SK-N-SH (cell line): ENCODE results near the gene METTL23. TPM values are rescaled to one million over a fixed set of nuclear protein-coding genes. Genes with fewer than 3 reads are reported as not detected.
A peak's percentile ranks its signal among the peaks of the same experiment; 100 is the strongest.
"Not testable (repeated sequence)": the region's sequence is repeated elsewhere in the genome, so short reads cannot be mapped to it uniquely, and the experiment has no call there.

ENCODE experiments used
- CTCF ChIA-PET: fragments of 300-600, 350-600 bp; formaldehyde crosslinking; extraction: SDS; loops from one replicate; lab custom pipeline; 2021; lab: Yijun Ruan, JAX
- POLR2A ChIA-PET: fragments of 350-600 bp; sonication (Branson Sonifier 250); formaldehyde crosslinking; extraction: SDS; loops from one replicate; lab custom pipeline; 2020; ENCODE audit warnings: antibody characterized with exemption, inconsistent platforms; lab: Yijun Ruan, JAX
- DNase-seq: peaks from one replicate; pipeline ENCODE4 v3.0.0; 2012
- H2AFZ ChIP-seq: fragments of 200-600 bp; sonication (generic); 2 replicates; pipeline ENCODE4 v1.8.1; 2016; ENCODE audit warnings: antibody characterized with exemption, mild to moderate bottlenecking, low read depth
- H3F3A ChIP-seq: fragments of 200-600 bp; sonication (generic); replicated peaks from 2 replicates; pipeline ENCODE3; 2016; ENCODE audit warnings: antibody characterized with exemption, mild to moderate bottlenecking; ENCODE audit not compliant: insufficient read depth
- H3K27ac ChIP-seq, 2 experiments: fragments of 200-500 bp in 1 of 2; fragments of 200-600 bp in 1 of 2; sonication (Bioruptor generic) in 1 of 2; sonication (generic), shearing (Covaris generic) in 1 of 2; 2 replicates each; pipeline versions ENCODE4 v1.5.1 to v1.6.1; 2014 to 2016; ENCODE audit warnings: low read depth in 2 of 2, inconsistent platforms in 1 of 2, low read length in 1 of 2, mild to moderate bottlenecking in 1 of 2, mixed read lengths in 1 of 2
- H3K27me3 ChIP-seq: fragments of 200-600 bp; sonication (generic), shearing (Covaris generic); 2 replicates; pipeline ENCODE4 v1.6.1; 2016; ENCODE audit warnings: mixed run types; ENCODE audit not compliant: insufficient read depth
- H3K36me3 ChIP-seq, 2 experiments: fragments of 200-500 bp in 1 of 2; fragments of 200-600 bp in 1 of 2; sonication (Bioruptor generic) in 1 of 2; sonication (generic) in 1 of 2; replicated peaks in 1 of 2; 2 replicates each; pipeline versions ENCODE3 to v1.5.1; 2014 to 2016; ENCODE audit warnings: low read length in 1 of 2, mild to moderate bottlenecking in 1 of 2; ENCODE audit not compliant: insufficient read depth in 2 of 2, control insufficient read depth in 1 of 2
- H3K4me1 ChIP-seq, 2 experiments: fragments of 200-500 bp in 1 of 2; fragments of 200-600 bp in 1 of 2; sonication (Bioruptor generic) in 1 of 2; sonication (generic), shearing (Covaris generic) in 1 of 2; 2 replicates each; pipeline versions ENCODE4 v1.5.1 to v1.6.1; 2014 to 2016; ENCODE audit warnings: low read depth in 1 of 2, low read length in 1 of 2, mixed run types in 1 of 2; ENCODE audit not compliant: insufficient read depth in 2 of 2, control insufficient read depth in 1 of 2
- H3K4me2 ChIP-seq: fragments of 200-600 bp; sonication (generic), shearing (Covaris generic); 2 replicates; pipeline ENCODE4 v1.6.1; 2017; ENCODE audit warnings: mixed run types
- H3K4me3 ChIP-seq, 2 experiments: fragments of 200-500 bp in 1 of 2; fragments of 200-600 bp in 1 of 2; sonication (Bioruptor generic) in 1 of 2; sonication (generic), shearing (Covaris generic) in 1 of 2; 2 replicates each; pipeline versions ENCODE4 v1.5.1 to v1.8.1; 2014 to 2016; ENCODE audit warnings: low read depth in 2 of 2, inconsistent platforms in 1 of 2, low read length in 1 of 2, mild to moderate bottlenecking in 1 of 2, mixed read lengths in 1 of 2, moderate library complexity in 1 of 2
- H3K79me2 ChIP-seq: fragments of 200-600 bp; sonication (generic); 2 replicates; pipeline ENCODE4 v1.8.1; 2017; ENCODE audit warnings: mild to moderate bottlenecking; ENCODE audit not compliant: insufficient read depth
- H3K9ac ChIP-seq: fragments of 200-600 bp; sonication (generic); 2 replicates; pipeline ENCODE4 v1.6.1; 2017; ENCODE audit warnings: mixed run types
- H3K9me2 ChIP-seq: fragments of 200-600 bp; sonication (generic); 2 replicates; pipeline ENCODE4 v1.6.1; 2017; ENCODE audit warnings: mixed run types
- H3K9me3 ChIP-seq: fragments of 200-600 bp; sonication (generic); 2 replicates; pipeline ENCODE4 v1.6.1; 2017; ENCODE audit warnings: mixed run types, mild to moderate bottlenecking, moderate library complexity
- H4K20me1 ChIP-seq: fragments of 200-600 bp; sonication (generic); 2 replicates; pipeline ENCODE4 v1.6.1; 2017; ENCODE audit warnings: mild to moderate bottlenecking, mixed run types; ENCODE audit not compliant: insufficient read depth
- CHD2 ChIP-seq: fragments of 150-350 bp; IDR thresholded peaks from 2 replicates; pipeline ENCODE4 v1.6.1; 2018; ENCODE audit warnings: low read length; ENCODE audit not compliant: partially characterized antibody
- EP300 ChIP-seq, 2 experiments: IDR thresholded peaks; 2 replicates each; pipeline versions ENCODE4 v1.4.0 to v1.6.1; 2012; ENCODE audit warnings: borderline replicate concordance in 1 of 2, low read depth in 1 of 2, low read length in 1 of 2
- EZH2phosphoT487 ChIP-seq: fragments of 200-600 bp; sonication (generic); IDR thresholded peaks from 2 replicates; pipeline ENCODE4 v1.6.1; 2017; ENCODE audit warnings: low read depth, mixed run types, mild to moderate bottlenecking, antibody characterized with exemption, moderate library complexity, borderline replicate concordance
- GABPA ChIP-seq: IDR thresholded peaks from 2 replicates; pipeline ENCODE4 v1.4.0; 2012; ENCODE audit warnings: low read depth, mild to moderate bottlenecking
- GATA2 ChIP-seq: sonication (generic); formaldehyde crosslinking; IDR thresholded peaks from 2 replicates; pipeline ENCODE4 v1.5.0; 2020; ENCODE audit warnings: mild to moderate bottlenecking, missing genetic modification reagents
- MEF2A ChIP-seq: IDR thresholded peaks from 2 replicates; pipeline ENCODE4 v1.4.0; 2012; ENCODE audit warnings: low read depth, borderline replicate concordance
- MXI1 ChIP-seq: IDR thresholded peaks from 2 replicates; pipeline ENCODE4 v1.6.1; 2012; ENCODE audit warnings: mild to moderate bottlenecking, low read depth, low read length, improper control_type of control experiment
- RCOR1 ChIP-seq: fragments of 150-350 bp; IDR thresholded peaks from 2 replicates; pipeline ENCODE4 v1.6.1; 2017; ENCODE audit warnings: antibody characterized with exemption, low read length
- RFX5 ChIP-seq: IDR thresholded peaks from 2 replicates; pipeline ENCODE4 v1.6.1; 2012; ENCODE audit warnings: mild to moderate bottlenecking, improper control_type of control experiment, low read length
- RXRA ChIP-seq: IDR thresholded peaks from 2 replicates; pipeline ENCODE4 v1.4.0; 2012; ENCODE audit warnings: low read depth, mild to moderate bottlenecking, borderline replicate concordance
- SIN3A ChIP-seq: IDR thresholded peaks from 2 replicates; pipeline ENCODE4 v1.6.1; 2012; ENCODE audit warnings: low read depth, mild to moderate bottlenecking, low read length, moderate library complexity, borderline replicate concordance
- TAF1 ChIP-seq: IDR thresholded peaks from 2 replicates; pipeline ENCODE4 v1.6.1; 2012; ENCODE audit warnings: low read depth, mild to moderate bottlenecking, low read length, moderate library complexity, borderline replicate concordance
- YY1 ChIP-seq: IDR thresholded peaks from 2 replicates; pipeline ENCODE4 v1.4.0; 2012; ENCODE audit warnings: low read depth, mild to moderate bottlenecking
- WGBS: methylation state at CpG from one replicate; pipeline ENCODE4 v1.1.6; 2017; ENCODE audit warnings: low lambda C conversion rate; 5-methylcytosine and 5-hydroxymethylcytosine counted together
- polyA plus RNA-seq, 3 experiments: library from polyadenylated mRNA; depleted of rRNA; stranded (reverse); fragments of >200 nt; gene quantifications; 2 replicates each; pipeline ENCODE4 v1.2.3, GENCODE V29; 2012
- TF ChIP-seq, protein P1 (sequence below): IDR thresholded peaks from 2 replicates; pipeline ENCODE4 v1.4.0; 2012; ENCODE audit warnings: low read depth, borderline replicate concordance

The METTL23 gene
- polyA plus RNA-seq, 1 of the 3 experiments (the other 2 are of a cell fraction), result 75.9 TPM

DNA sequence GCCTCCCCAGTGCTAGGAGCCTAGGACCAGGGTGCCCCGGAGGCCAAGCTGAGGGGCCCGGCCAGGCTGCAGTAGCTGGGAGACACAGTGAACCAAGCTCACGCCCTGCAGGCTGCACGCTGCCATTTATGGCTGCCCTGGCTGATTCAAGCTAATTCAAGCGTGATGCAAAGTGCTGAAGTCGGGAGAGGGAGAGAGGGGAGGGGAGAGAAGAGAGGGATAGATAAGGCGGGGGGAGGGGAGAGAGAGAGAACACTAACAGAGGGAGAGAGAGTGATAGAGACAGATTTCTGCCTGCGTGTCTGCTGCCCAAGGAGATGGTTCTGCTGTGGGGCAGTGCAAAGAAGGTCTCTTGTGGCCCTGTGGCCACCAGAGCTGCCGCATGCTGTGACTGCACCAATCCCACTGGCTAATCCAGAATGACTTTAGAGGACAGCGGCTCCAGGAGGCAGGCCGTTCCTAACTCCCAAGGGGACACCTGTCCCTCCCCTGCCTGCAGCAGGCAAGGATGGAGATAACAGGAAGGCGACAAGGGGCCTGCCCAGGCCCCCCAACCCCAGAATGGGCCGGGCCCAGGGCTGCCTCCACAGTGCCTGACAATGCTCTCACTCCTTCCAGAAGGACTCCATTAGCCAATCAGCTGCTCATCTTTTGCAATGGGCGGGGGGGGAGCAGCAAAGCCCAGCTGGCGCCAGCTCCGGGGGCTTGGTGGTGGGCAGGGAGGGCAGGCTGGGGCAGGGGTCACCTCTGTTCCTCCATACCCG is 28.8 kb upstream of the METTL23 start:
- ChIA-PET CTCF (interaction anchor here (0.7 to 8.3 kb wide), 19 partner anchors 10 to 389 kb away, joined by 3 to 69 read pairs (median 4); partner anchors contain the start of genes MXRA7 and PRCD), POLR2A (interaction anchor here (0.6 to 1.9 kb wide), 12 partner anchors 9 to 1705 kb away, joined by 3 to 8 read pairs (median 4); partner anchors contain the start of genes MXRA7 and SRSF2)
- peaks cover 100% of the 10 kb centered on the region for H3K79me2 ChIP-seq
- H3K9ac ChIP-seq, result no peak overlapping the region
- H3F3A ChIP-seq, result peaks cover 24% of the 10 kb centered on the region
- DNase-seq, result peak; percentile 86
- H3K4me1 ChIP-seq, result peaks cover 26 to 45% of the 10 kb centered on the region in 2 experiments
- WGBS, result 67% methylated on average over 15 of the region's 17 CpGs
- H3K27me3 ChIP-seq, result no peaks in the 10 kb centered on the region
- H3K36me3 ChIP-seq, result peaks cover 0 to 5% of the 10 kb centered on the region in 2 experiments
- H3K4me2 ChIP-seq, result no peak overlapping the region
- H3K9me3 ChIP-seq, result no peaks in the 10 kb centered on the region
- no peak overlapping the region for H2AFZ ChIP-seq
- no peak for TF ChIP-seq RXRA
- TF ChIP-seq MXI1, result peak; percentile 74
- TF ChIP-seq SIN3A, result 0 out of 2 replicates have a peak, but pooled peaks have one; percentile 18
- TF ChIP-seq CHD2, result peak; percentile 49
- peak; percentile 73 for TF ChIP-seq GATA2 (CRISPR knock-in tag)
- TF ChIP-seq TAF1, result no peak
- no peaks in the 10 kb centered on the region for H3K9me2 ChIP-seq
- H4K20me1 ChIP-seq, result peaks cover 64% of the 10 kb centered on the region
- no peak overlapping the region for H3K4me3 ChIP-seq
- peak overlapping the region in 1 of 2 experiments; percentile 78; a peak in 2 of 4 replicates for H3K27ac ChIP-seq

DNA sequence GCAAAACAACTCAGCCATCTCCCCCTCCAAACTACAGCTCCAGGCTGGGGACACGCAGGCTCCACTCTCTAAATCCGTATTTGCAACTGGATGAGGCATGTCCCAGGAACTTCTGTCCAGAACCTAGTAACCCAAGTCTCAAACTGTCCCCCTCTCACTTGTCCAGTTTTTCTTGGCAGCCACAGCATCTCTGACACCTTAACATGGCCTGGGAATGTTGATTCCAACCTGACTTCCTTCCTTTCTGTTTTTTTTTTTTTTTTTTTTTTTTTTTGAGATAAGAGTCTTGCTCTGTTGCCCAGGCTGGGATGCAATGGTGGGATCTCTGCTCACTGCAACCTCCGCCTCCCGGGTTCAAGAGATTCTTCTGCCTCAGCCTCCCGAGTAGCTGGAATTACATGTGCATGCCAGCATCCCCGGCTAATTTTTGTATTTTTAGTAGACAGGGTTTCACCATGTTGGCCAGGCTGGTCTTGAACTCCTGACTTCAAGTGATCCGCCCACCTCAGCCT is 28.1 kb upstream of the METTL23 start:
- ChIA-PET CTCF (interaction anchor here (1.1 to 8.3 kb wide), 9 partner anchors 11 to 176 kb away, joined by 3 to 69 read pairs (median 5); partner anchors contain the start of gene MXRA7), POLR2A (interaction anchor here (0.6 to 1.9 kb wide), 10 partner anchors 10 to 1705 kb away, joined by 3 to 8 read pairs (median 4); partner anchors contain the start of genes MXRA7 and SRSF2)
- Histone ChIP-seq H4K20me1 (peaks cover 64% of the 10 kb centered on the region), H3K79me2 (peaks cover 100% of the 10 kb centered on the region), H3K27ac (peak overlapping the region in 1 of 2 experiments; percentile 78; a peak in 2 of 4 replicates), H3F3A (peaks cover 27% of the 10 kb centered on the region), H3K4me1 (peaks cover 26 to 45% of the 10 kb centered on the region in 2 experiments)
- H3K36me3 ChIP-seq, H3K9me3 ChIP-seq, H3K4me2 ChIP-seq, DNase-seq, H2AFZ ChIP-seq, H3K9me2 ChIP-seq, H3K9ac ChIP-seq, H3K4me3 ChIP-seq, H3K27me3 ChIP-seq: not testable (repeated sequence)
- WGBS, result 96% methylated on average over 7 of the region's 7 CpGs

DNA sequence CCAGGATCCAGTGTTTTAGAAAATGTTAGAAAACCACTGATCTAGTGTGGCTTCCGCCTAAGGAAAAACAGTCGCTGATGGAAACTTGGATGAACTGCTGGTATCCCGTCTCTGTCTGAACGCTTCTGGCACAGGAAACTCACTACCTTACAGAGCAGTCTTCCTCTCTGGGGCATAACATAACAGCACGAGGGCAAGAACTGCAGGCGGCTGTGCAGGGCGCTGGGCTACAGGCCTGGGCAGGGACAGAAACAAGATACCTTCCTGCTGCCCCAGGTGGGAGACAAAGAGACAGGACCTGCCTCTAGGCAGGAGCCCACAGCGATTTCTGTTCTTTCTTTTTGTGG is 26.4 kb upstream of the METTL23 start:
- Histone ChIP-seq H3K4me1 (peaks cover 26 to 45% of the 10 kb centered on the region in 2 experiments), H3K4me2 (peak overlapping the region; percentile 83), H3K79me2 (peaks cover 100% of the 10 kb centered on the region), H3K9me3 (no peaks in the 10 kb centered on the region), H4K20me1 (peaks cover 62% of the 10 kb centered on the region), H3F3A (peaks cover 32% of the 10 kb centered on the region), H3K27me3 (no peaks in the 10 kb centered on the region), H3K9ac (peak overlapping the region; percentile 51; the same call in 1 of the 2 replicates), H3K9me2 (no peaks in the 10 kb centered on the region), H3K36me3 (no peaks in the 10 kb centered on the region), H3K27ac (peak overlapping the region; percentile 78 to 84), H3K4me3 (peak overlapping the region in 1 of 2 experiments; percentile 50; a peak in 1 of 4 replicates), H2AFZ (peak overlapping the region; percentile 47; the same call in 1 of the 2 replicates)
- ChIA-PET POLR2A (no interaction called here), CTCF (interaction anchor here (0.9 to 8.3 kb wide), 3 partner anchors 10 to 153 kb away, joined by 3 to 50 read pairs (median 3); partner anchors contain the start of gene MXRA7)
- 75% methylated on average over 8 of the region's 8 CpGs for WGBS
- TF ChIP-seq YY1 (no peak), EZH2phosphoT487 (no peak), RXRA (no peak), TAF1 (no peak), EP300 (IDR thresholded peaks at IDR 0.05; ENCODE audit: borderline replicate concordance in 1 of 2, low read depth in 1 of 2, low read length in 1 of 2) (no peak), RFX5 (no peak), GABPA (no peak), CHD2 (no peak), RCOR1 (no peak), MEF2A (no peak)
- TF ChIP-seq, protein P1, sequence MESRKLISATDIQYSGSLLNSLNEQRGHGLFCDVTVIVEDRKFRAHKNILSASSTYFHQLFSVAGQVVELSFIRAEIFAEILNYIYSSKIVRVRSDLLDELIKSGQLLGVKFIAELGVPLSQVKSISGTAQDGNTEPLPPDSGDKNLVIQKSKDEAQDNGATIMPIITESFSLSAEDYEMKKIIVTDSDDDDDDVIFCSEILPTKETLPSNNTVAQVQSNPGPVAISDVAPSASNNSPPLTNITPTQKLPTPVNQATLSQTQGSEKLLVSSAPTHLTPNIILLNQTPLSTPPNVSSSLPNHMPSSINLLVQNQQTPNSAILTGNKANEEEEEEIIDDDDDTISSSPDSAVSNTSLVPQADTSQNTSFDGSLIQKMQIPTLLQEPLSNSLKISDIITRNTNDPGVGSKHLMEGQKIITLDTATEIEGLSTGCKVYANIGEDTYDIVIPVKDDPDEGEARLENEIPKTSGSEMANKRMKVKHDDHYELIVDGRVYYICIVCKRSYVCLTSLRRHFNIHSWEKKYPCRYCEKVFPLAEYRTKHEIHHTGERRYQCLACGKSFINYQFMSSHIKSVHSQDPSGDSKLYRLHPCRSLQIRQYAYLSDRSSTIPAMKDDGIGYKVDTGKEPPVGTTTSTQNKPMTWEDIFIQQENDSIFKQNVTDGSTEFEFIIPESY, result no peak
- no peak for DNase-seq
